Esophagus squamous epithelium (tissue), 4 donors: ENCODE results near the gene KIAA0319L.

Experiments
- POLR2A ChIP-seq, 4 donors: fragments of 450-650 bp; IDR thresholded peaks; one replicate each; pipeline ENCODE4 v1.6.1; 2017; ENCODE audit warnings: antibody characterized with exemption in 4 of 4, mild to moderate bottlenecking in 4 of 4, moderate library complexity in 3 of 4
- TF ChIP-seq, protein P1 (sequence below), 6 experiments: fragments of 450-650 bp in 4 of 6; fragments of 200-600 bp in 2 of 6; sonication (generic) in 2 of 6; IDR thresholded peaks; one replicate each; pipeline ENCODE4 v1.5.1; 2016 to 2019; ENCODE audit warnings: antibody characterized with exemption in 6 of 6, mild to moderate bottlenecking in 4 of 6, moderate library complexity in 4 of 6

DNA sequence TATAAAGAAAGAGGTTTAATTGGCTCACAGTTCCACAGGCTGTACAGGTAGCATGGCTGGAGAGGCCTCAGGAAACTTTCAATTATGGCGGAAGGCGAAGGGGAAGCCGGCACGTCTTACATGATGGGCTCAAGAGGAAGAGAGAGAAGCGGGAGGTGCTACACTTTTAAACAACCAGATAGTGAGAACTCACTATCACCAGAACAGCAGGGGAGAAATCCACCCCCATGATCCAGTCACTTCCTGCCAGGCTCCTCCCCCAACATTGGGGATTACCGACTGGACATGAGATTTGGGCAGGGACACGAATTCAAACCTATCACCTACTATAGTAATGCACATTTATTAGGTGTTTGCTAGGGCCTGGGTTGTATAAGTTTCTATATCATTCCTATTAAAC is 170.9 kb downstream of the KIAA0319L start:
- TF ChIP-seq, protein P1, sequence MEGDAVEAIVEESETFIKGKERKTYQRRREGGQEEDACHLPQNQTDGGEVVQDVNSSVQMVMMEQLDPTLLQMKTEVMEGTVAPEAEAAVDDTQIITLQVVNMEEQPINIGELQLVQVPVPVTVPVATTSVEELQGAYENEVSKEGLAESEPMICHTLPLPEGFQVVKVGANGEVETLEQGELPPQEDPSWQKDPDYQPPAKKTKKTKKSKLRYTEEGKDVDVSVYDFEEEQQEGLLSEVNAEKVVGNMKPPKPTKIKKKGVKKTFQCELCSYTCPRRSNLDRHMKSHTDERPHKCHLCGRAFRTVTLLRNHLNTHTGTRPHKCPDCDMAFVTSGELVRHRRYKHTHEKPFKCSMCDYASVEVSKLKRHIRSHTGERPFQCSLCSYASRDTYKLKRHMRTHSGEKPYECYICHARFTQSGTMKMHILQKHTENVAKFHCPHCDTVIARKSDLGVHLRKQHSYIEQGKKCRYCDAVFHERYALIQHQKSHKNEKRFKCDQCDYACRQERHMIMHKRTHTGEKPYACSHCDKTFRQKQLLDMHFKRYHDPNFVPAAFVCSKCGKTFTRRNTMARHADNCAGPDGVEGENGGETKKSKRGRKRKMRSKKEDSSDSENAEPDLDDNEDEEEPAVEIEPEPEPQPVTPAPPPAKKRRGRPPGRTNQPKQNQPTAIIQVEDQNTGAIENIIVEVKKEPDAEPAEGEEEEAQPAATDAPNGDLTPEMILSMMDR (IDR thresholded peaks at IDR 0.05) = no peak
- no peak for TF ChIP-seq POLR2A (IDR thresholded peaks at IDR 0.05)
